Muscle layer of duodenum (tissue), 2 donors: ENCODE data around the gene WDR33.
"Not testable (repeated sequence)": the region's sequence is repeated elsewhere in the genome, so short reads cannot be mapped to it uniquely, and the experiment has no call there.

Experiments used
- H3K27ac ChIP-seq: one replicate; pipeline ENCODE4 v1.7.0; 2013; ENCODE audit warnings: mild to moderate bottlenecking, low read length
- H3K27me3 ChIP-seq: one replicate; pipeline ENCODE4 v1.7.0; 2013; ENCODE audit warnings: low read depth, mild to moderate bottlenecking, control low read depth, low read length
- H3K36me3 ChIP-seq, 2 donors: one replicate each; pipeline ENCODE4 v1.7.0; 2013; ENCODE audit warnings: low read length in 2 of 2, control low read depth in 1 of 2, mild to moderate bottlenecking in 1 of 2; ENCODE audit not compliant: insufficient read depth in 2 of 2, control insufficient read depth in 1 of 2
- H3K4me1 ChIP-seq, 2 donors: one replicate each; pipeline ENCODE4 v1.7.0; 2013; ENCODE audit warnings: low read length in 2 of 2, mild to moderate bottlenecking in 2 of 2, control low read depth in 1 of 2, moderate library complexity in 1 of 2; ENCODE audit not compliant: insufficient read depth in 2 of 2, control insufficient read depth in 1 of 2
- H3K4me3 ChIP-seq, 2 donors: one replicate each; pipeline ENCODE4 v1.7.0; 2013; ENCODE audit warnings: low read length in 2 of 2, low read depth in 1 of 2, mild to moderate bottlenecking in 1 of 2
- H3K9me3 ChIP-seq, 2 donors: one replicate each; pipeline ENCODE4 v1.7.0; 2013; ENCODE audit warnings: low read length in 2 of 2, control low read depth in 1 of 2, mild to moderate bottlenecking in 1 of 2; ENCODE audit not compliant: control insufficient read depth in 1 of 2
- donor health status: healthy.

Gene WDR33

GRCh38 chr2:127778850-127779249 lies 32.1 kb downstream of the WDR33 start:
- no peak overlapping the region for H3K27ac ChIP-seq
- H3K4me1 ChIP-seq, result peaks cover 0 to 10% of the 10 kb centered on the region in 2 donors

GRCh38 chr2:127778447-127778846 lies 32.5 kb downstream of the WDR33 start:
- Histone ChIP-seq H3K9me3 (no peaks in the 10 kb centered on the region), H3K4me1 (peaks cover 0 to 13% of the 10 kb centered on the region in 2 donors), H3K4me3 (no peak overlapping the region), H3K27ac (no peak overlapping the region), H3K27me3 (no peaks in the 10 kb centered on the region), H3K36me3 (no peaks in the 10 kb centered on the region)

More at GRCh38 chr2:127778850-127779249, 32.1 kb downstream of the WDR33 start:
- Histone ChIP-seq H3K36me3 (no peaks in the 10 kb centered on the region), H3K9me3 (no peaks in the 10 kb centered on the region), H3K4me3 (no peak overlapping the region), H3K27me3 (no peaks in the 10 kb centered on the region)

GRCh38 chr2:127776122-127776780 lies 34.7 kb downstream of the WDR33 start:
- Histone ChIP-seq H3K27me3 (no peaks in the 10 kb centered on the region), H3K9me3 (no peaks in the 10 kb centered on the region), H3K36me3 (no peaks in the 10 kb centered on the region), H3K4me1 (peaks cover 0 to 18% of the 10 kb centered on the region in 2 donors), H3K4me3 (no peak overlapping the region), H3K27ac (no peak overlapping the region)

DNA sequence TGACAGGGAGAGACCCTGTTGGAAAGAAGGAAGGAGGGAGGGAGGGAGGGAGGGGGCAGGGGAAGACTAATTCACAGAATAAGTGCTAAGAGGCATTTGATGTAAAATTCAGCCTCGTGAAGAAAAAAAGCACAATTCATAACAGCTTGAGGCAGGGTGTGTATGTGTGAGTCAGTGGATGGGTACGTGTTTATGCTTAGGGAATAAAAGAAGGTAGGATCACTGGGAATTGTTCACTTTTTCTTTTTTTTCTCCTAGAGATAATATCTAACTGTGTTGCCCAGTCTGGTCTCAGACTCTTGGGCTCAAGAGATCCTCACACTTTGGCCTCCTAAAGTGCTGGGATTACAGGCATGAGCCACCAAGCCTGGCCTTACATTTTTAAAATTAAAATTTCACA lies 39.2 kb downstream of the WDR33 start:
- H3K36me3 ChIP-seq, result peaks cover 6 to 9% of the 10 kb centered on the region in 2 donors
- no peaks in the 10 kb centered on the region for H3K27me3 ChIP-seq
- H3K9me3 ChIP-seq, result no peaks in the 10 kb centered on the region
- no peak overlapping the region for H3K4me3 ChIP-seq
- H3K27ac ChIP-seq, result no peak overlapping the region
- peaks cover 0 to 20% of the 10 kb centered on the region in 2 donors for H3K4me1 ChIP-seq

GRCh38 chr2:127770973-127771735 lies 39.8 kb downstream of the WDR33 start:
- Histone ChIP-seq H3K4me3 (no peak overlapping the region), H3K27ac (no peak overlapping the region), H3K36me3 (peaks cover 10 to 15% of the 10 kb centered on the region in 2 donors), H3K27me3 (no peaks in the 10 kb centered on the region), H3K9me3 (no peaks in the 10 kb centered on the region), H3K4me1 (peaks cover 0 to 14% of the 10 kb centered on the region in 2 donors)

- H3K27ac ChIP-seq, H3K9me3 ChIP-seq, H3K4me3 ChIP-seq, H3K27me3 ChIP-seq: not testable (repeated sequence)
- H3K4me1 ChIP-seq, result peaks cover 0 to 11% of the 10 kb centered on the region in 2 donors
- peaks cover 10 to 15% of the 10 kb centered on the region in 2 donors for H3K36me3 ChIP-seq
Observed at GRCh38 chr2:127770534-127770933, 40.4 kb downstream of the WDR33 start.

GRCh38 chr2:127769587-127769986 lies 41.4 kb downstream of the WDR33 start:
- Histone ChIP-seq H3K9me3 (no peaks in the 10 kb centered on the region), H3K4me3 (no peak overlapping the region), H3K36me3 (peaks cover 19 to 21% of the 10 kb centered on the region in 2 donors), H3K27me3 (no peaks in the 10 kb centered on the region), H3K4me1 (peaks cover 0 to 11% of the 10 kb centered on the region in 2 donors), H3K27ac (no peak overlapping the region)

GRCh38 chr2:127768775-127769479 lies 42.0 kb downstream of the WDR33 start:
- H3K4me1 ChIP-seq, result peaks cover 0 to 11% of the 10 kb centered on the region in 2 donors
- no peak overlapping the region for H3K4me3 ChIP-seq
- no peaks in the 10 kb centered on the region for H3K27me3 ChIP-seq
- no peak overlapping the region for H3K27ac ChIP-seq
- no peaks in the 10 kb centered on the region for H3K9me3 ChIP-seq
- H3K36me3 ChIP-seq, result peaks cover 26 to 27% of the 10 kb centered on the region in 2 donors

DNA sequence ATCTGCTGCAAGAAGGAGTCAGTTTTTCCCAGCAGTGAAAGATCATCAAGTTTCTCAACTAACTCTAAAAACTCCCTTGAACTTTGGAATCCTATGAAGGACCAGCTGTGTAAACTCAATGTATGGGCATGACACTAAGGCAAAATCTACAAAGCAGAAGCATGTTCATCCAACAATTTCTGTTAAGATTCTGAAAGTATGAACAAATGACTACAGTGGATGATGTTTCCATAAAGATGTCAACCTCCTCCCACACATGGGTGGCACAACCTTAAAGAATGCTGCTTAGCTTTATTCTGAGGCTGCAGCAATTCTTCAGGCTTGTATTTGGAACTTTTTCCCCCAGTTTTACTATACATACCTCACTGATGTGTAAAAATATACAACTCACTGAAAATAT lies 47.2 kb downstream of the WDR33 start:
- Histone ChIP-seq H3K27ac (no peak overlapping the region), H3K9me3 (no peaks in the 10 kb centered on the region), H3K36me3 (peaks cover 42 to 52% of the 10 kb centered on the region in 2 donors), H3K4me1 (no peaks in the 10 kb centered on the region), H3K4me3 (no peak overlapping the region), H3K27me3 (no peaks in the 10 kb centered on the region)

DNA sequence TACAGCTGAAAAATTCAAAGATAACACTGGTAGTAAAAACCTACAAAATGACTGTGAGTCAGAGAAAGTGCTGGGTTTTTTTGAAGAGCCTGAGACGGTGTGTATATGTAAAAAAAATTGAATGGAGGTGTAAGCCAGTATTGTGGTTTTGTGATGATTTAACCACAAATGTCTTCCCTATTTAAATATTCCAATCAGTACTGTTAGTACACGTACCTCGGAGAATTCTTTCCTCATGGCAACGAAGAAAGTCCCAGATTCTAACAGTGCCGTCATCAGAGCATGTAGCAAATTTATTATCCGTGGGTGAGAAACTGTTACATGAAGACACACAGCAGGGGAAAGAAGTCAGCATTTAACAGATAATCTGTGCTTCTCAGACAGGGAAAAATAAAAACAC lies 48.1 kb downstream of the WDR33 start:
- no peak overlapping the region for H3K4me3 ChIP-seq
- H3K27me3 ChIP-seq, result no peaks in the 10 kb centered on the region
- no peaks in the 10 kb centered on the region for H3K4me1 ChIP-seq
- H3K36me3 ChIP-seq, result peaks cover 46 to 48% of the 10 kb centered on the region in 2 donors
- H3K27ac ChIP-seq, result no peak overlapping the region
- H3K9me3 ChIP-seq, result no peaks in the 10 kb centered on the region

GRCh38 chr2:127762441-127762840 lies 48.5 kb downstream of the WDR33 start:
- Histone ChIP-seq H3K27me3 (no peaks in the 10 kb centered on the region), H3K9me3 (no peaks in the 10 kb centered on the region), H3K27ac (no peak overlapping the region), H3K36me3 (peaks cover 46 to 47% of the 10 kb centered on the region in 2 donors), H3K4me1 (no peaks in the 10 kb centered on the region), H3K4me3 (no peak overlapping the region)
